ENCODE results near the gene SCG2.

The SCG2 gene

DNA sequence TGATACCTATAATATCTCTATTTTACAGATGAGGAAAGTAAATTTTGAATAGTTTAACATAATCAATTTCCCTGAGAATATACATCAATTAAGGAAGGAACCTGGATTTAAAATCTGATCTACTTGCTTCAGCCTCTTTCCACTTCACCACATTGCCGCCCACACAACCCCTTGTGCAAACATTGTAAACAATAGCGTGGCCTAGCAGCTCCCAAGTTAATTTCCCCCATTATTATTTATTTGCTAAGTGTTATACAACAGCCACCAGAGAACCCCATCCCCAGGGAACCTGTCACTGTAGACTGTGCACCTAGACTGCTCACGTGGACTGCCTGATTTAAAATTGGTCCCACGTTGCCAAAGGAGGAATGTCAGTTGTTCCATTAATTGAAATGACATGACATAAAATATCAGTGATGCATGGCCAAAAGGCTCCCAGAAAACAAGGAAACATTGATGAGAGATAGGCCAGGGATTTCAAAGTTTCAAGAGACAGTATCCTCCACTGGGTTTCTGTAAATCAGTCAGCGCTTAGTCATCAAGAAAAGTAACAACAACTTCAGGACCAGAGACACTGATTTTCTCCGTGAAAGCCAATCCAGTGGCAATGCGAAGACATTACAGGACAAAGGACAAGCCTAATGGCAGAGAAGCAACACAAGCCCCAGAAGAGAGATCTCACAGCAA is 41.3 kb downstream of the SCG2 start:
- no peaks in the 10 kb centered on the region for H3K4me1 ChIP-seq
- H4K20me1 ChIP-seq, result no peaks in the 10 kb centered on the region
- H3K27ac ChIP-seq, result no peak overlapping the region
- H3K9me3 ChIP-seq, result no peaks in the 10 kb centered on the region
- H3K4me2 ChIP-seq, result no peak overlapping the region
- no peaks in the 10 kb centered on the region for H3K36me3 ChIP-seq
- H3K9ac ChIP-seq, result no peak overlapping the region
- no peaks in the 10 kb centered on the region for H3K27me3 ChIP-seq
- no peak overlapping the region for H3K4me3 ChIP-seq
- TF ChIP-seq Cebpa-rat (IDR thresholded peaks at IDR 0.05), result no peak

DNA sequence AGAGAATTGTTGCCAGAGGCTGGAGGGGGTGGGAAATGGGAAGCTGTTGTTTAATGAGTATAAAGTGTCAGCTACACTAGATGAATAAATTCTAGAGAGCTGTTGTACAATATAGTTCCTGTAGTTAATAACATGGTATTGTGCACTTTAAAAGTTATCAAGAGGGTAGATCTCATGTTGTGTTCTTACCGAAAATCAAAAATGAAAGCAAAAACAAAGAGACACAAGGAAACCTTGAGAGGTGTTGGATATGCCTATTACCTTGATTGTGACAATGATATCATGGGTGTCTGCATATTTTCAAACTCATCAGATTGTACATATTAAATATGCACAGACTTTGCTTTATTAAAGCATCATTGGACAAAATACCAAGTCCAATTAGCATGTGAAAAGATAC is 43.2 kb downstream of the SCG2 start:
- Histone ChIP-seq H3K27ac (no peak overlapping the region), H3K4me1 (no peaks in the 10 kb centered on the region), H3K9ac (no peak overlapping the region), H3K9me3 (no peaks in the 10 kb centered on the region), H3K4me3 (no peak overlapping the region), H3K4me2 (no peak overlapping the region), H3K36me3 (no peaks in the 10 kb centered on the region), H4K20me1 (no peaks in the 10 kb centered on the region), H3K27me3 (no peaks in the 10 kb centered on the region)
- TF ChIP-seq Cebpa-rat (IDR thresholded peaks at IDR 0.05), result no peak

DNA sequence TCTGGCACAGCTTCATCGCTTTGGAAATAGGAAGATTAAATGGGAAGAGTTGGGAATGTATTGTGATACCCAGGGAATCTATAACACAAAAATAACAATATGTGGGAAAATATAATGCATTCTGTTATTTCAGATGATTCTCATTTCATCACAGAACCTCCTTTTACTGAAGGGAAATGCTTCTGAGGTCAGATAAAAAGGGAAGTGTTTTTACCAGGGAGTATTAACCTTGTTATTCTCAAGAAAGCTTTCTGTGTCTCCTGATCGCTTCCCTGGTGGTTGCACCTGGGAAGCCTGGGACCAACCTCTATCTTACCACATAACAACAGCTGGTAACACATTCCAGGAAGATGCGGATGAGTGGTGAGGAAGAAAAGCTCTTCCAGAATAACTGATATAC is 47.2 kb downstream of the SCG2 start:
- H3K4me2 ChIP-seq, result no peak overlapping the region
- H3K27ac ChIP-seq, result no peak overlapping the region
- TF ChIP-seq Cebpa-rat (IDR thresholded peaks at IDR 0.05), result no peak
- no peaks in the 10 kb centered on the region for H3K4me1 ChIP-seq
- H3K9ac ChIP-seq, result no peak overlapping the region
- no peaks in the 10 kb centered on the region for H3K9me3 ChIP-seq
- no peaks in the 10 kb centered on the region for H3K36me3 ChIP-seq
- H3K4me3 ChIP-seq, result no peak overlapping the region
- H4K20me1 ChIP-seq, result no peaks in the 10 kb centered on the region
- no peaks in the 10 kb centered on the region for H3K27me3 ChIP-seq

DNA sequence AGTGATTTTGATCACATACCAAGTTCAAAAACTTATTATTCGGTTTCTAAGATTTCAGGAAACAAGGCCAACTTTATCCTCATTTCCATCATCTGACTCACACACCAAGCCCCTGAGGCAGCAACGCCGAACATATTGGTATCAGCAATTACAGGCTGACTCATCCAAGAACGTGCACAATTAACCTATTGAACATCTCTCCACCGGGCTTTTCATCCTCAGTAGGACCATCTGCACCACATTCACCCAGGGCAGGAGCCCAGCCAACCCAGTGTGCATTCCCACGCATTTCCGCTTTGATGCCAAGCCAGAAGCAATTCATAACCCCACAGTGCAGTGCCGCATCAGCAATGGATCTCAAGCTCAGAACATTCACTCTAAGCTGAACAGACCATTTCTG is 52.9 kb downstream of the SCG2 start:
- Histone ChIP-seq H3K4me2 (no peak overlapping the region), H3K9ac (no peak overlapping the region), H3K27ac (no peak overlapping the region), H4K20me1 (no peaks in the 10 kb centered on the region), H3K9me3 (no peaks in the 10 kb centered on the region), H3K4me3 (no peak overlapping the region), H3K4me1 (no peaks in the 10 kb centered on the region), H3K27me3 (no peaks in the 10 kb centered on the region), H3K36me3 (no peaks in the 10 kb centered on the region)
- no peak for TF ChIP-seq Cebpa-rat (IDR thresholded peaks at IDR 0.05)

DNA sequence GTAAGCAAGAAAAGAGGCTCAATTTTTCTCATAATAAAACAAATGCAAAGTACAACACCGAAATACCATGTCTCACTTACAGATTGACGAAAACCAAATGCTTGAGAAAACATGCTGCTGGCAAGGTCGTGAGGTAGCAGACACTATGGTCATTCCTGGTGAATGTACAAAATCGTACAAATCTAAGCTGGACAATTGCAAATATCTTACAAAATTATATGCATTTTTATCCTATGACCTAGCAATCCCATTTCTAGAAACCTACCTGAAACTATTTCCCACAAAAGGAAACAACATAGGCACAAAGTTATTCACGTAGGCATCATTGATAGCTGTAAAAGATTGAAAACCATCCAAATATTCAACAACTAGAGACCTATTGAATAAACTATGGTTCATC is 54.0 kb downstream of the SCG2 start:
- Histone ChIP-seq H3K9ac (no peak overlapping the region), H3K36me3 (no peaks in the 10 kb centered on the region), H4K20me1 (no peaks in the 10 kb centered on the region), H3K27ac (no peak overlapping the region), H3K4me3 (no peak overlapping the region), H3K27me3 (no peaks in the 10 kb centered on the region), H3K4me2 (no peak overlapping the region), H3K4me1 (no peaks in the 10 kb centered on the region), H3K9me3 (no peaks in the 10 kb centered on the region)
- no peak for TF ChIP-seq Cebpa-rat (IDR thresholded peaks at IDR 0.05)
